Measurements from ENCODE around the gene FAM136A.
"Not testable (repeated sequence)": the region's sequence is repeated elsewhere in the genome, so short reads cannot be mapped to it uniquely, and the experiment has no call there.

DNA sequence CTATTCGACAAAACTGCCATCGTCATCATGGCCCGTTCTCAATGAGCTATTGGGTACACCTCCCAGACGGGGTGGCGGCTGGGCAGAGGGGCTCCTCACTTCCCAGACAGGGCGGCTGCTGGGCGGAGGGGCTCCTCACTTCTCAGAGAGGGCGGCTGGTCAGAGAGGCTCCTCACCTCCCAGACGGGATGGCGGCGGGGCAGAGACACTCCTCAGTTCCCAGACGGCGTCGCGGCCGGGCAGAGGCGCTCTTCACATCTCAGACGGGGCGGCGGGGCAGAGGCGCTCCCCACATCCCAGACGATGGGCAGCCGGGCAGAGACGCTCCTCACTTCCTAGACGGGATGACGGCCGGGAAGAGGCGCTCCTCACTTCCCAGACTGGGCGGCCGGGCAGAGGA is 34.9 kb downstream of the FAM136A start:
- TF ChIP-seq POLR2A, CTCF (IDR thresholded peaks at IDR 0.05): not testable (repeated sequence)

All from uterus (tissue), 2 donors.